Stimulated activated CD4-positive, alpha-beta T cell treated with anti-CD3 and anti-CD28 coated beads, Interleukin-12 subunit alpha, Interleukin-12 subunit beta, amount 100 ng/mL, for 48 hours (primary cell): ENCODE data around the gene ARHGAP33.
A peak's percentile ranks its signal among the peaks of the same experiment; 100 is the strongest.
"Not testable (repeated sequence)": the region's sequence is repeated elsewhere in the genome, so short reads cannot be mapped to it uniquely, and the experiment has no call there.

Experiments used
- DNase-seq, 3 donors: peaks; one replicate each; pipeline ENCODE4 v3.0.0-alpha.2; 2020; ENCODE audit warnings: low read depth in 2 of 3, low spot score in 1 of 3

Gene ARHGAP33

DNA sequence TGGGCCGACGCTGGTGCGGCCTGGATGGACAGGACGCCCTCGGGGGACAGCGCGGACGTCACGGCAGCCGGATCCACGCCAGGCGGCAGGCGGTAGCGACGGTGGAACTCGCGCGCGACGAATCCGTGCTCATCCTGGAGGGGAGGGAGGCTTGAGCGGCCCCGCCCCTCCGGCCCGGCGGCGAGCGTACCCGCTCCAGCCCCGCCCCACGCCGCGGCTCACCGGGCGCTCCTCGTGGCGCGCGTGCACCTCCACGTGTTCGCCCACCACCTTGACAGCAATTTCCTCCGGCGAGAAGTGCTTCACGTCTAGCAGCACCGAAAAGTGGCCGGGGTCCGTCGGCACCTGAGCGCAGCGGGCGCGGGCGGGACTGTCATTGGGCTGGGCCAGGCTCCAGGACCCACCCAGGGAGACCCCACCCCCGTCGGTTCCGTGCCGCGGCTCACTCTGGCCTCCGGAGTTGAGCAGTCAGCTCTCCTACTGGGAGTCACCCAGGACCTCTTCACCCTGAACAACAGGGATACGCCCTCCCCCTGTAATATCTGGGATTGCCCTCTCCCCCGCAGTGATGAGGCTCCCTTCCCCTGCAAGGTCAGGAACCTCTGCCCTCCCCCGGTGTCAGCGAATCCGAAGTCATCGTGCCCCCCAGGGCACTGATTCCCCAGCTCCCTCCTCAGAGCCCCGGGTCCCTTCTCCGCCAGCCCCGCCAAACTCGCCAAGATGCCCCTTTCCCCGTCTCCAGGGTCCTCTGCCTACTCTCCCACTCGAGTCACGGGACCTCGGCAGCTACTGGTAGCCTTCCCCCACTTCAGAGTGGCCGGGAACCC lies 19.6 kb upstream of the ARHGAP33 start:
- DNase-seq, result peak in 2 of 3 donors; percentile 36 to 41

DNA sequence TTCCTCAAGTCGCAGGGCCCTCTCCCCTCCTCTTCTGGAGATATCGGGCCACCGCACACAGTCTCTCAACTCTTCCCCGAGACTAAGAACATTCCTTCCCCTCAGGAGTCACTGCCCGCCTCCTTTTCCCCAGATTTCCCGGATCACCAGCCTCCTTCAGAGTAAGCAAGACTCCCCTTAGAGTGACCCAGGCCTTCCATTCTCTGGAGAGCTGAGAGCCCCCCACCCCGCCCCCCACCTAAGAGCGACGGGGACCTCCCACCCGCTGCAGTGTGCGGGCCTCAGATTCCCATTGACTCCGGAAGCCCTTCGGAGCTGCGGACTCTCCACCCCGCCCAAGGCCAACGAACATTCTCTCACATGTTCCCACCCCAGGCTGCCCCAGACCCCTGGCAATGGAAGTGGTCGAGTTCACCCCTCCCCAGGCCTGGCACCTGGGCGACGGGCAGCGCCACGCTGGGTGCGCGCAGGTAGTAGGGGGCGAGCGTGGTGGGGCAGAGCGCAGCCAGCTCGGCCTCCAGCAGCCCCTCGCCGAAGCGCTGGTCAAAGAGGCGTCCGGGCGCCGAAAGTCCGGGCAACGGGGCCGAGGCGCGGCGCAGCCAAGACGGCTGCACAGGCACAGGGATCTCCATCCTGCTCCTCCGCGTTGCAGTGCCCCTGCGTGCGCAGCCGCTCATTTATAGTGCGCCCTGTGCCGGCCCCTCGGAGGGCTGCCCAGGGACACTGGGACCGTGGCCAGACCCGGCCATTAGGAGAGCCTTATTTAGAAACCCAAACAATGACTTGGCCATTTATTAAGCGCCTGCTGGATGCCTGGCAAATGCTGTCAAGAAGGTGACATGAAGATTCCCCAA lies 18.8 kb upstream of the ARHGAP33 start, which contains the start of gene HSPB6:
Gene HSPB6, minus strand, starts transcription at position 653 of the 854 bp plus-strand sequence. Its CDS starts 21 bp downstream, at position 632.
- no peak for DNase-seq

- no peak for DNase-seq
Observed at GRCh38 chr19:35757231-35757748, 18.1 kb upstream of the ARHGAP33 start.

DNA sequence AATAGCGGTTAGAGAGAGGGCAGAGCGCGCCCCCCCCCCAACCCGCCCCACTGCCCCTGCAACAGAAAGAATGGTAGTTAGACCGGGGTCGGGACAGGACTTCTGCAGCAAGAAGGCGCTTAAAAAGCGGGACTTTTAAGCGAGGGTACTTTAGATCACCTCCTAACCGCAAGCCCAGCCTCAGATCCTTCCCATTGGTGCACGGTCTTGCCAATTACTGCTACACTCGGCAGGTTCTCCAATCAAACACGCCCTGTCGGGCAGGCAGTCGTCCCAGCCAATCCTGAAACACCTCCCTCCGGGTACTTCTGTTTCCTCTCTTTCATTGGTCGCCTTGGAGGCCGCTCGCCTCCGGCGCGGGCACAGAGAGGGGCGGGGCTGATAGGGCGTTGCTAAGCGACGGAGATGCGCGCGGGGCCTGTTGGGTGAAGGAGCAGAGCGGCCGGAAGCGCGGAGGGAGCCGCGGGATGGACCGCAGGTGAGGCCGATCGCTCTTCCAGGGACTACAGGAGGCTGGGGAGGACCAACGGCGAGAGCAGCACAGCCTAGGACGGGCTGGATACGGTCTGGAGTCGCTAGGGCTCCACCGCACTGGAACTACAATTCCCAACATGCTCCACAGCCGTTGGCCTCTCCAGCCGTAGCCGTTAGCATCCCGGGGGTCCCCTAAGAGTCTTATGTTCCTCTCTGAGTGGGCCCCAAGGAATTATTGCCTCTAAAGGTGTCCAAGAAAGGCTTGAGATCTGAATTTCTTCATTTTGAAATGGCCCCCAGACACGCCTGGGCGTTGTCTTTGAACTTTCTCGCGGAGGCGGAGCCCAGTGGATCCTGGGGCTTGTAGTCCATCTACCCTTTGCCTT lies 17.4 kb upstream of the ARHGAP33 start, which contains the start of gene PROSER3:
Gene PROSER3, plus strand, starts transcription at position 428 of the 860 bp plus-strand sequence. Its CDS starts 40 bp downstream, at position 468.
- peak; percentile 96 to 99 (median 98) for DNase-seq

- no peak for DNase-seq
Observed at GRCh38 chr19:35759697-35760096, 15.7 kb upstream of the ARHGAP33 start.

DNA sequence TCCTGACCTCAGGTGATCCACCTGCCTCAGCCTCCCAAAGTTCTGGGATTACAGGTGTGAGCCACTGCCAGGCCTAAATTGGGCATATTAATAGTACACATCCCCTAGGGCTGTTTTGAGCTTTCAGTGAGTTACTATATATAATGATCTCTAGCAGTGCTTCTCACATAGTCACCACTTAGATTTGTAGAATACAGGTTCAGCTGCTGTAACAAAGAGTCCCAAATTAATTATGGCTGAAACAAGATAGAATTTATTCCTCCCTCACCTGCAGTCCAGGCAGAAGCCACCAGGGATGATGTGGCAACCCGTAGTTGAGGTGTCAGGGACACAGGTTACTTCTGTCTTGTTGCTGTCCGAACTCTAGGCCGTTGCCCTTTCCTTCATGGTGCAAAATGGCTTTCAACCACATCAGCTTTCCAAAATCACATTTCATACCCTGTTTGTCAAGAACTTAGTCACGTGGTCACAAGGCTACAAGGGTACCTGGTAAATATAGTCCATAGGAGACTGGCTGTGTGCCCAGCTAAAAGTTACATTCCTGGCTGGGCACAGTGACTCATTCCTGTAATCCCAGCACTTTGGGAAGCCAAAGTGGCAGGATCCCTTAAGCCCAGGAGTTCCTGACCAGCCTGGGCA lies 14.5 kb upstream of the ARHGAP33 start:
- DNase-seq, result no peak

DNA sequence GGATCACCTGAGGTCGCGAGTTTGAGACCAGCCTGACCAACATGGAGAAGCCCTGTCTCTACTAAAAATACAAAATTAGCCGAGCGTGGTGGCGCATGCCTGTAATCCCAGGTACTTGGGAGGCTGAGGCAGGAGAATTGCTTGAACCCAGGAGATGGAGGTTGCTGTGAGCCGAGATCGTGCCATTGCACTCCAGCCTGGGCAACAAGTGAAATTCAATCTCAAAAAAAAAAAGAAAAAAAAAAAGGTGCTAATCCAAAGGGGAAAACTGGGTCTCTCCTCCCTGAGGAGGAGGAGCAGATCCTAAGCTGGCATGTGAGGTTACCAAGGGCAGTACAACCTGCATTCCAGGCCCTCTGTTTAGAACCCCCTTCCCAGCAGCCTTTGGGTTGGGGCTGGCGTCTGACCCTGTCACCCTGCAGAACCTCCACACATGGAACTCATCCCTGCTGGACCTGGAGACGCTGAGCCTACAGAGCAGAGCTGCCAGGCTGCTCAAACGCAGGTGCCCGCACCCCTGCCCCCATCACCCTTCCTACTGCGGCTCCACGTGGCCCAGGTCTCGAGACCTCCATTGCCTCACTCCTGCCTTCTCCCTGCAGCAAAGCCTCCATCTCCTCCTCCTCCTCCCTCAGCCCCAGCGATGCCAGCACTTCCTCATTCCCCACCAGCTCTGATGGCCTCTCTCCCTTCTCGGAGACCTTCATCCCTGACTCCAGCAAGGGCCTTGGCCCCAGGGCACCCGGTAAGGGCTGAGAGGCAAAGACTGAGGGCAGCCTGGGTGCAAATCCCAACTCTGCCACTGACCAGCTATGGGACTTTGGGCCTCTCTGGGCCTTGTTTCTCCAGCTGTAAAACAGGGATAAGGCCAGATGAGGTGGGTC lies 10.7 kb upstream of the ARHGAP33 start:
- no peak for DNase-seq

- no peak for DNase-seq
Observed at GRCh38 chr19:35766571-35767104, 8.7 kb upstream of the ARHGAP33 start.

DNA sequence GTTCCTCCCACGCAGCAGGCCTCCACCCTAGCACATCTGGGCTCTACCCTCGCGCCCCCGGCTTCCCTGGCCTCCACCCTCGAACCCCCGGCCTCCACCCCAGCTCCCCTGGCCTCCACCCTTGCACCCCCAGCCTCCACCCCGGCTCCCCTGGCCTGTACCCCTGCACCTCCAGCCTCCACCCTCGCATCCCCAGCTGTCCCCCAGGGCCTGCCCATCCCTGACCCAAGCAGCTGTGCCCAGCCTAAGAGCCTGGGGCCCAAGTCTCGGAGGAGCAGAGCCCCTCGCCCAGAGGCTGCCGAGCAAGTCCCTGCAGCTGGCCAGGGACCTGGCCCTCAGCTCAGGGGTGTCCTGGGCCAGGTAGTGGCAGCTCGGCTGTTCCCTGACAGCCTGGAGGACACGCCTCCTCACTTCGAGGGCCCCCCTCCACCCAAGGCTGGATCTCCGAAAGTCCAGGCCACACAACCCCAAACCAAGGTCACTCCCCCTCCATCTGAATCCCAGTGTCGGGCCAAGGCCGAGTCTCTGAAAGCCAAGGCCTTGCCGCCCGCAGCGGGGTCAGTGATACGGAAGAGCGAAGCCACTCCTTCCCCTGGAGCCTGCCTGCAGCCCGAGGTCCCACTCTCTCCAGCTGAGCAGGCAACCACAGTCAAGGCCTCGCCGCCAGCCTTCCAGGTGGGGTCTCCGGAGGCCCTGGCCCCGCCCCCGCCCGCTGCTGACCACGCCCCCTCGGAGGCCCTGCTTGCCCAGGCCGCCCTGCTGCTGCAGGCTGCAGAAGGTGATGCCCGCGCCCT lies 7.9 kb upstream of the ARHGAP33 start:
- no peak for DNase-seq

DNA sequence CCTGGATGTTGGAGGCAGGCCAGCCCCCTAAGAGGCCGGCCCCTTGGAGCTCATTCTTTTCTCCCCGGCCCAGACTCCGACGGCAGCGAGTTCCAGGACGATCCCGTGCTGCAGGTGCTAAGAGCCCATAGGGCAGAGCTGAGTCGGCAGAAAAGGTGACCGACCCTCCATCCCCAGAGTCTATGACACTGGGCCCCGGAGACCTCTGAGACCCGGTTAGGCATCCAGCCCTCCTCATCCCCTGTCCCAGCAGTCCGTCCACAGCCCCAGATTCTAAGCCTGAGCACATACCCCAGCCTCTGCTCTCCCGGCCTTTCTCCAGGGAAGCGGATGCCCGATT lies 7.3 kb upstream of the ARHGAP33 start:
- DNase-seq, result no peak

DNA sequence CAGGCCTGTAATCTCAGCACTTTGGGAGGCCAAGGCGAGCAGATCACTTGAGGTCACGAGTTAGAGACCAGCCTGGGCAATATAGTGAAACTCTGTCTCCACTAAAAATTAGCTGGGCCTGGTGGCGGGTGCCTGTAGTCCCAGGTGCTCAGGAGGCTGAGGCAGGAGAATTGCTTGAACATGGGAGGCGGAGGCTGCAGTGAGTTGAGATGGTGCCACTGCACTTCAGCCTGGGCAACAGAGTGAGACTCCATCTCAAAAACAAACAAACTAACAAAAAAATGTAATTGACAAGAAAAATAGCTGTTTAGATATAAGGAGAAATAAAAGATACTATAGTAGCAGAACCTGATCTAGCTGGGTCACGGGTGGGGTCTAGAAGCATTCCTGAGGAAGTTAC lies 3.0 kb upstream of the ARHGAP33 start:
- DNase-seq, result not testable (repeated sequence)

- no peak for DNase-seq
Observed at GRCh38 chr19:35773020-35773806, 2.2 kb upstream of the ARHGAP33 start.

- DNase-seq, result no peak
Observed at GRCh38 chr19:35774274-35775045, 904 bp upstream of the ARHGAP33 start.

- no peak for DNase-seq
Observed at GRCh38 chr19:35775046-35775297, 392 bp upstream of the ARHGAP33 start.

DNA sequence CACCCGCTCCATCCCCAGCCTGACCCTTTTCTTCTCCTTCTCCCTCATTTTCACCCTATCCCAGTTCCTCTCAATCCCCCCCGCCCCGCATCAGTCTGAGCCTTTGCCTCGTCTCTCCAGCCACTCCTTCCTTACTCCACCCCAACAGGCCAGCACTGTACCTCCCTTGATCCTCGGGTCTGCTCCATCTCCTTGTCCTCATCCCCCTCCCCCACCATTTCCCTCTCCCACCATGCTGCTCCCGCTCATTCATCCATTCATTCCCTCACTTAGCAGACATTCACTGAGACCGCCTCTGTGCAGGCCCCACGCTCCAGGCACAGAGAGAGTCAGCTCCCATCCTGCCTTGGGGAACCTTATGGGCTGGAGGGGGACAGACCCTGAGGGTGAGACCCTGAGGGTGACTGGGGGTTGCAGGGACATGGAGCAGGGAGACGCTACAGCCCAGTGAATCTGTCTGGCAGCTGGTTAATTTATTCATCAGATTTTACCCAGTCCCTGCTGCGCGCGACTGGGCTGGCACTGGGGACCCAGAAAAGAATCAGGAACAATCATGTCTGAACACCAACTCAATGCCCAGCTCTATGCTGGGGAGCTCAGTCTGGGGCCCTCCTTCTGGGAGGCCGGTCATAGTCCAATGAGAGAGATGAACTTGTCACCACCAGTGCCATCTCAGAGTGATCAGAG lies 881 bp downstream of the ARHGAP33 start:
- DNase-seq, result no peak

GRCh38 chr19:35777086-35777841 lies 1.9 kb downstream of the ARHGAP33 start:
- DNase-seq, result no peak
